HL-60 (cell line): ENCODE measurements around the gene CSGALNACT2.

Experiments
- DNase-seq, 2 experiments: peaks; one replicate each; pipeline ENCODE4 v3.0.0-alpha.2; 2010 to 2020; ENCODE audit warnings: low read depth in 1 of 2, low spot score in 1 of 2
- H3K27ac ChIP-seq: fragments of 250-450 bp; sonication (Bioruptor Pico); replicated peaks from 2 replicates; pipeline ENCODE4 v1.5.1; 2020; ENCODE audit warnings: mild to moderate bottlenecking, moderate library complexity
- H3K27me3 ChIP-seq: fragments of 250-450 bp; sonication (Bioruptor Pico); 2 replicates; pipeline ENCODE4 v1.5.1; 2021; ENCODE audit warnings: mild to moderate bottlenecking, moderate library complexity; ENCODE audit not compliant: insufficient read depth, poor library complexity, severe bottlenecking
- H3K4me3 ChIP-seq: replicated peaks from 2 replicates; pipeline ENCODE4 v1.5.1; 2011; ENCODE audit warnings: mild to moderate bottlenecking, control low read depth, low read length; ENCODE audit not compliant: insufficient read depth
- CTCF ChIP-seq: IDR thresholded peaks from one replicate; pipeline ENCODE4 v1.5.1; 2011; ENCODE audit warnings: low read length, control low read depth, inconsistent platforms; ENCODE audit not compliant: insufficient read depth
- GABPA ChIP-seq: IDR thresholded peaks from 2 replicates; pipeline ENCODE4 v1.6.1; 2012; ENCODE audit warnings: low read depth
- POLR2AphosphoS5 ChIP-seq: IDR thresholded peaks from 2 replicates; pipeline ENCODE4 v1.6.1; 2012; ENCODE audit warnings: low read depth
- REST ChIP-seq: IDR thresholded peaks from 2 replicates; pipeline ENCODE4 v1.6.1; 2012; ENCODE audit warnings: low read depth; ENCODE audit not compliant: insufficient replicate concordance
- SPI1 ChIP-seq: IDR thresholded peaks from 2 replicates; pipeline ENCODE4 v1.6.1; 2012; ENCODE audit warnings: low read depth, mild to moderate bottlenecking, borderline replicate concordance

The CSGALNACT2 gene

GRCh38 chr10:43227911-43228782 is 89.9 kb downstream of the CSGALNACT2 start:
- Histone ChIP-seq H3K27ac (no peak overlapping the region), H3K4me3 (no peak overlapping the region), H3K27me3 (peaks cover 21% of the 10 kb centered on the region)
- TF ChIP-seq REST, result no peak
- TF ChIP-seq POLR2AphosphoS5, result no peak
- no peak for TF ChIP-seq GABPA
- TF ChIP-seq SPI1, result no peak
- TF ChIP-seq CTCF, result no peak
- DNase-seq, result no peak

GRCh38 chr10:43228783-43229207 is 90.5 kb downstream of the CSGALNACT2 start:
- TF ChIP-seq REST, result no peak
- TF ChIP-seq POLR2AphosphoS5, result no peak
- TF ChIP-seq CTCF, result no peak
- no peak for TF ChIP-seq GABPA
- TF ChIP-seq SPI1, result no peak
- Histone ChIP-seq H3K4me3 (no peak overlapping the region), H3K27me3 (peaks cover 21% of the 10 kb centered on the region), H3K27ac (no peak overlapping the region)
- DNase-seq, result no peak

- no peak for DNase-seq
- H3K27me3 ChIP-seq, result peaks cover 21% of the 10 kb centered on the region
- no peak overlapping the region for H3K27ac ChIP-seq
- no peak overlapping the region for H3K4me3 ChIP-seq
- no peak for TF ChIP-seq POLR2AphosphoS5
- no peak for TF ChIP-seq GABPA
- no peak for TF ChIP-seq SPI1
- no peak for TF ChIP-seq REST
- no peak for TF ChIP-seq CTCF
Measured at GRCh38 chr10:43229208-43230061, 91.2 kb downstream of the CSGALNACT2 start.
